NB4 (cell line): ENCODE measurements around the gene CRYBA4.

Experiments
- POLR2A ChIP-seq: IDR thresholded peaks from 2 replicates; pipeline ENCODE4 v1.6.1; 2011; ENCODE audit warnings: mild to moderate bottlenecking; ENCODE audit not compliant: insufficient read length; ENCODE audit errors: extremely low read depth
- TF ChIP-seq, protein P1 (sequence below): IDR thresholded peaks from one replicate; pipeline ENCODE4 v1.5.1; 2012; ENCODE audit warnings: low read depth, low read length

DNA sequence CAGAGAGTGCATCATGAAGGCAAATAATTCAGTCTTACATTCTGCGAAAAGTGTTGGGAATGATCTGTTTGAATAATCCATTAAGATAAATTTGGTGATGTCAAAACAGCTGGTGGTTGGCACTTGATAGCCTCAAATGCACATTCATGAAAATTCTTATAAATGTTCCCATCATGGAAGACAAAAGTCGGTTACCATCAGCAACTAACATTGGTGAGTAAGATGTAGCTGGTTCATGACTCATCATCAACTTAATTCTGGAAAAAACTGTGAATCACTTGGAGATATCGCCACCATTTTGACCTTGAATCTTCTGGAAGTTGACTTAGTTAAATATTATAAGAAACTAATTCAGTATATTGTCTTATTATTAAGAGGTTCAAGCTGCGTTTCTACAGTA, 15.2 kb upstream of the CRYBA4 start:
- TF ChIP-seq, protein P1, sequence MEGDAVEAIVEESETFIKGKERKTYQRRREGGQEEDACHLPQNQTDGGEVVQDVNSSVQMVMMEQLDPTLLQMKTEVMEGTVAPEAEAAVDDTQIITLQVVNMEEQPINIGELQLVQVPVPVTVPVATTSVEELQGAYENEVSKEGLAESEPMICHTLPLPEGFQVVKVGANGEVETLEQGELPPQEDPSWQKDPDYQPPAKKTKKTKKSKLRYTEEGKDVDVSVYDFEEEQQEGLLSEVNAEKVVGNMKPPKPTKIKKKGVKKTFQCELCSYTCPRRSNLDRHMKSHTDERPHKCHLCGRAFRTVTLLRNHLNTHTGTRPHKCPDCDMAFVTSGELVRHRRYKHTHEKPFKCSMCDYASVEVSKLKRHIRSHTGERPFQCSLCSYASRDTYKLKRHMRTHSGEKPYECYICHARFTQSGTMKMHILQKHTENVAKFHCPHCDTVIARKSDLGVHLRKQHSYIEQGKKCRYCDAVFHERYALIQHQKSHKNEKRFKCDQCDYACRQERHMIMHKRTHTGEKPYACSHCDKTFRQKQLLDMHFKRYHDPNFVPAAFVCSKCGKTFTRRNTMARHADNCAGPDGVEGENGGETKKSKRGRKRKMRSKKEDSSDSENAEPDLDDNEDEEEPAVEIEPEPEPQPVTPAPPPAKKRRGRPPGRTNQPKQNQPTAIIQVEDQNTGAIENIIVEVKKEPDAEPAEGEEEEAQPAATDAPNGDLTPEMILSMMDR: no peak
- TF ChIP-seq POLR2A: no peak
